Stimulated activated CD4-positive, alpha-beta T cell treated with anti-CD3 and anti-CD28 coated beads, Interleukin-1b, Interleukin-23, amount 100 ng/mL, for 4 hours (primary cell): ENCODE results near the gene CEL.
"Not testable (repeated sequence)": the region's sequence is repeated elsewhere in the genome, so short reads cannot be mapped to it uniquely, and the experiment has no call there.

Experiments used
- DNase-seq, 2 donors: peaks; one replicate each; pipeline ENCODE4 v3.0.0-alpha.2; 2020; ENCODE audit warnings: low read depth in 2 of 2

CEL gene

GRCh38 chr9:133086212-133086860 lies 24.6 kb downstream of the CEL start:
- DNase-seq = not testable (repeated sequence)

GRCh38 chr9:133086894-133087293 lies 25.1 kb downstream of the CEL start:
- DNase-seq = no peak

- DNase-seq = no peak
Measured at GRCh38 chr9:133087429-133088145, 25.8 kb downstream of the CEL start.

- DNase-seq = no peak
Measured at GRCh38 chr9:133088146-133088750, 26.5 kb downstream of the CEL start.

- no peak for DNase-seq
Measured at GRCh38 chr9:133088756-133089155, 27.0 kb downstream of the CEL start.

GRCh38 chr9:133089271-133089671 lies 27.5 kb downstream of the CEL start:
- DNase-seq = no peak

- no peak for DNase-seq
Measured at GRCh38 chr9:133090187-133090586, 28.4 kb downstream of the CEL start.

- DNase-seq = no peak
Measured at GRCh38 chr9:133090752-133091385, 29.1 kb downstream of the CEL start.

GRCh38 chr9:133094351-133094750 lies 32.6 kb downstream of the CEL start:
- not testable (repeated sequence) for DNase-seq

GRCh38 chr9:133094842-133095393 lies 33.1 kb downstream of the CEL start:
- DNase-seq = no peak

GRCh38 chr9:133098104-133098754 lies 36.4 kb downstream of the CEL start:
- no peak for DNase-seq

GRCh38 chr9:133098871-133099270 lies 37.1 kb downstream of the CEL start:
- no peak for DNase-seq

GRCh38 chr9:133099726-133100505 lies 38.1 kb downstream of the CEL start:
- no peak for DNase-seq

- no peak for DNase-seq
Measured at GRCh38 chr9:133100506-133101355, 39.0 kb downstream of the CEL start.

- DNase-seq = no peak
Measured at GRCh38 chr9:133101356-133102189, 39.8 kb downstream of the CEL start.

GRCh38 chr9:133102190-133103021 lies 40.6 kb downstream of the CEL start:
- no peak for DNase-seq

GRCh38 chr9:133103183-133103986 lies 41.6 kb downstream of the CEL start:
- peak in 1 of 2 donors; percentile 45 for DNase-seq
